Measurements from ENCODE around the gene MCUR1. TPM values are rescaled to one million over a fixed set of nuclear protein-coding genes. Genes with fewer than 3 reads are reported as not detected.

The MCUR1 gene
- total and polyA plus RNA-seq, 2 donors from 2014 or later = 24.1 to 39.8 TPM

GRCh38 chr6:13769655-13770053 is 44.7 kb downstream of the MCUR1 start:
- TF ChIP-seq, protein P1, sequence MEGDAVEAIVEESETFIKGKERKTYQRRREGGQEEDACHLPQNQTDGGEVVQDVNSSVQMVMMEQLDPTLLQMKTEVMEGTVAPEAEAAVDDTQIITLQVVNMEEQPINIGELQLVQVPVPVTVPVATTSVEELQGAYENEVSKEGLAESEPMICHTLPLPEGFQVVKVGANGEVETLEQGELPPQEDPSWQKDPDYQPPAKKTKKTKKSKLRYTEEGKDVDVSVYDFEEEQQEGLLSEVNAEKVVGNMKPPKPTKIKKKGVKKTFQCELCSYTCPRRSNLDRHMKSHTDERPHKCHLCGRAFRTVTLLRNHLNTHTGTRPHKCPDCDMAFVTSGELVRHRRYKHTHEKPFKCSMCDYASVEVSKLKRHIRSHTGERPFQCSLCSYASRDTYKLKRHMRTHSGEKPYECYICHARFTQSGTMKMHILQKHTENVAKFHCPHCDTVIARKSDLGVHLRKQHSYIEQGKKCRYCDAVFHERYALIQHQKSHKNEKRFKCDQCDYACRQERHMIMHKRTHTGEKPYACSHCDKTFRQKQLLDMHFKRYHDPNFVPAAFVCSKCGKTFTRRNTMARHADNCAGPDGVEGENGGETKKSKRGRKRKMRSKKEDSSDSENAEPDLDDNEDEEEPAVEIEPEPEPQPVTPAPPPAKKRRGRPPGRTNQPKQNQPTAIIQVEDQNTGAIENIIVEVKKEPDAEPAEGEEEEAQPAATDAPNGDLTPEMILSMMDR (IDR thresholded peaks at IDR 0.05; ENCODE audit: borderline replicate concordance, extremely low read depth, insufficient read depth) = no peak
- no peak overlapping the region for H3K9ac ChIP-seq (ENCODE audit: low read length in 3 of 3)
- H3K27ac ChIP-seq (ENCODE audit: low read depth in 2 of 2, low read length in 2 of 2) = no peak overlapping the region
- H3K27me3 ChIP-seq (ENCODE audit: control insufficient read depth, insufficient read depth, low read length) = no peaks in the 10 kb centered on the region
- FAIRE-seq = no peak
- H3K4me3 ChIP-seq (ENCODE audit: low read length in 3 of 3) = no peak overlapping the region
- H3K36me3 ChIP-seq (ENCODE audit: control insufficient read depth in 2 of 3, insufficient read depth in 3 of 3, low read length in 3 of 3) = no peaks in the 10 kb centered on the region
- peak in 1 of 5 donors; percentile 73 for DNase-seq
- intact Hi-C loops (cut with DNase I) = no loop called here
- no peaks in the 10 kb centered on the region for H3K9me3 ChIP-seq (ENCODE audit: control insufficient read depth in 2 of 3, insufficient read depth in 1 of 3, low read length in 3 of 3)
- peaks cover 0 to 2% (median 0%) of the 10 kb centered on the region in 3 donors for H3K4me1 ChIP-seq (ENCODE audit: control insufficient read depth in 2 of 3, insufficient read depth in 2 of 3, low read depth in 1 of 3, low read length in 3 of 3)

- no peak for FAIRE-seq
- no peak overlapping the region for H3K4me3 ChIP-seq (ENCODE audit: low read length in 3 of 3)
- H3K4me1 ChIP-seq (ENCODE audit: control insufficient read depth in 2 of 3, insufficient read depth in 2 of 3, low read depth in 1 of 3, low read length in 3 of 3) = peaks cover 0 to 2% (median 0%) of the 10 kb centered on the region in 3 donors
- no peaks in the 10 kb centered on the region for H3K36me3 ChIP-seq (ENCODE audit: control insufficient read depth in 2 of 3, insufficient read depth in 3 of 3, low read length in 3 of 3)
- no peaks in the 10 kb centered on the region for H3K27me3 ChIP-seq (ENCODE audit: control insufficient read depth, insufficient read depth, low read length)
- TF ChIP-seq, protein P1 (IDR thresholded peaks at IDR 0.05; ENCODE audit: borderline replicate concordance, extremely low read depth, insufficient read depth) = no peak
- intact Hi-C loops (cut with DNase I) = no loop called here
- peak in 1 of 5 donors; percentile 73 for DNase-seq
- H3K9me3 ChIP-seq (ENCODE audit: control insufficient read depth in 2 of 3, insufficient read depth in 1 of 3, low read length in 3 of 3) = no peaks in the 10 kb centered on the region
- H3K9ac ChIP-seq (ENCODE audit: low read length in 3 of 3) = no peak overlapping the region
- H3K27ac ChIP-seq (ENCODE audit: low read depth in 2 of 2, low read length in 2 of 2) = no peak overlapping the region
Measured at GRCh38 chr6:13769034-13769654, 45.2 kb downstream of the MCUR1 start.

- intact Hi-C loops (cut with DNase I) = no loop called here
- FAIRE-seq (no peak), DNase-seq (peak in 4 of 5 donors; percentile 58 to 79 (median 66))
- Histone ChIP-seq H3K9ac (ENCODE audit: low read length in 3 of 3) (peak overlapping the region in 1 of 3 donors; percentile 20), H3K27me3 (ENCODE audit: control insufficient read depth, insufficient read depth, low read length) (no peaks in the 10 kb centered on the region), H3K27ac (ENCODE audit: low read depth in 2 of 2, low read length in 2 of 2) (peak overlapping the region in 1 of 2 donors; percentile 30), H3K4me3 (ENCODE audit: low read length in 3 of 3) (peak overlapping the region; percentile 24 to 70 (median 51)), H3K4me1 (ENCODE audit: control insufficient read depth in 2 of 3, insufficient read depth in 2 of 3, low read depth in 1 of 3, low read length in 3 of 3) (peaks cover 0 to 2% (median 0%) of the 10 kb centered on the region in 3 donors), H3K36me3 (ENCODE audit: control insufficient read depth in 2 of 3, insufficient read depth in 3 of 3, low read length in 3 of 3) (no peaks in the 10 kb centered on the region), H3K9me3 (ENCODE audit: control insufficient read depth in 2 of 3, insufficient read depth in 1 of 3, low read length in 3 of 3) (no peaks in the 10 kb centered on the region)
- TF ChIP-seq, protein P1 (IDR thresholded peaks at IDR 0.05; ENCODE audit: borderline replicate concordance, extremely low read depth, insufficient read depth) = peak; percentile 26
Measured at GRCh38 chr6:13767121-13767808, 47.1 kb downstream of the MCUR1 start.

All from kidney (tissue), 14 donors.